ENCODE results near the gene HDAC8. TPM values are rescaled to one million over a fixed set of nuclear protein-coding genes. Genes with fewer than 3 reads are reported as not detected.

The HDAC8 gene
- polyA plus RNA-seq, 1 donor from 2014 or later, result 54.0 TPM

DNA sequence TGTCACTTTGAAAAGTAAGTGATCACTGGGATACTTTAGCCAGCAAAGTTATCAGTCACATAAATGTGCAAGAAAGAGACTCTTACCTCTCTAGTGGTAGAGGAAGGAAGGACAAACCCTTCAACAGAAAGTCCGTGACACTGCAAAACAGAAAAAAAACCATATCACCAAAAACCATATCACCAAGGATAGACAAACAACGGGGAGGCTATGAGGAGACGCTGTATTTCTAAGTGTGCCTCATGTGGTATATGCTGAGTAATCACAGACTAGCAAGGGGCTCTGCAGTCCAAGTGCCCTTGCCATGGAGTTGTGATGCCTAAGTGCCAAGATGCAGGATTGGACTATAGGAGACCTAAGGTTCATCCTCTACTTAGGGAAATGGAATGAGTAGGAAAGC is 11.5 kb upstream of the HDAC8 start:
- Histone ChIP-seq H3K9ac (ENCODE audit: low read length) (no peak overlapping the region), H3K27ac (ENCODE audit: low read length) (no peak overlapping the region), H3K36me3 (ENCODE audit: insufficient read depth, low read length) (no peaks in the 10 kb centered on the region), H3K79me2 (replicated peaks; ENCODE audit: insufficient read depth, low read length) (no peaks in the 10 kb centered on the region), H3K4me3 (ENCODE audit: low read length) (no peak overlapping the region), H4K20me1 (ENCODE audit: insufficient read depth) (no peaks in the 10 kb centered on the region), H3K27me3 (ENCODE audit: insufficient read depth, low read depth, low read length) (no peaks in the 10 kb centered on the region), H2AFZ (ENCODE audit: low read depth, low read length) (no peak overlapping the region), H3K9me3 (ENCODE audit: low read length) (no peaks in the 10 kb centered on the region), H3K9me2 (ENCODE audit: insufficient read depth, low read length) (no peaks in the 10 kb centered on the region), H3K4me2 (ENCODE audit: low read length) (no peak overlapping the region), H3F3A (ENCODE audit: insufficient read depth, low read length, poor library complexity, severe bottlenecking) (no peaks in the 10 kb centered on the region)
- TF ChIP-seq POLR2AphosphoS5 (IDR thresholded peaks at IDR 0.05) (no peak), EZH2 (IDR thresholded peaks at IDR 0.05; ENCODE audit: borderline replicate concordance, insufficient read depth, low read length, poor library complexity, severe bottlenecking) (no peak), EP300 (conservative IDR thresholded peaks at IDR 0.05; ENCODE audit: poor library complexity, severe bottlenecking) (no peak), MXI1 (conservative IDR thresholded peaks at IDR 0.05; ENCODE audit: poor library complexity, severe bottlenecking) (no peak), RAD21 (conservative IDR thresholded peaks at IDR 0.05) (no peak), SMC3 (conservative IDR thresholded peaks at IDR 0.05; ENCODE audit: poor library complexity) (no peak), TAF1 (IDR thresholded peaks at IDR 0.05; ENCODE audit: low read depth) (no peak)
- TF ChIP-seq, protein P1, sequence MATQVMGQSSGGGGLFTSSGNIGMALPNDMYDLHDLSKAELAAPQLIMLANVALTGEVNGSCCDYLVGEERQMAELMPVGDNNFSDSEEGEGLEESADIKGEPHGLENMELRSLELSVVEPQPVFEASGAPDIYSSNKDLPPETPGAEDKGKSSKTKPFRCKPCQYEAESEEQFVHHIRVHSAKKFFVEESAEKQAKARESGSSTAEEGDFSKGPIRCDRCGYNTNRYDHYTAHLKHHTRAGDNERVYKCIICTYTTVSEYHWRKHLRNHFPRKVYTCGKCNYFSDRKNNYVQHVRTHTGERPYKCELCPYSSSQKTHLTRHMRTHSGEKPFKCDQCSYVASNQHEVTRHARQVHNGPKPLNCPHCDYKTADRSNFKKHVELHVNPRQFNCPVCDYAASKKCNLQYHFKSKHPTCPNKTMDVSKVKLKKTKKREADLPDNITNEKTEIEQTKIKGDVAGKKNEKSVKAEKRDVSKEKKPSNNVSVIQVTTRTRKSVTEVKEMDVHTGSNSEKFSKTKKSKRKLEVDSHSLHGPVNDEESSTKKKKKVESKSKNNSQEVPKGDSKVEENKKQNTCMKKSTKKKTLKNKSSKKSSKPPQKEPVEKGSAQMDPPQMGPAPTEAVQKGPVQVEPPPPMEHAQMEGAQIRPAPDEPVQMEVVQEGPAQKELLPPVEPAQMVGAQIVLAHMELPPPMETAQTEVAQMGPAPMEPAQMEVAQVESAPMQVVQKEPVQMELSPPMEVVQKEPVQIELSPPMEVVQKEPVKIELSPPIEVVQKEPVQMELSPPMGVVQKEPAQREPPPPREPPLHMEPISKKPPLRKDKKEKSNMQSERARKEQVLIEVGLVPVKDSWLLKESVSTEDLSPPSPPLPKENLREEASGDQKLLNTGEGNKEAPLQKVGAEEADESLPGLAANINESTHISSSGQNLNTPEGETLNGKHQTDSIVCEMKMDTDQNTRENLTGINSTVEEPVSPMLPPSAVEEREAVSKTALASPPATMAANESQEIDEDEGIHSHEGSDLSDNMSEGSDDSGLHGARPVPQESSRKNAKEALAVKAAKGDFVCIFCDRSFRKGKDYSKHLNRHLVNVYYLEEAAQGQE (IDR thresholded peaks at IDR 0.05; ENCODE audit: borderline replicate concordance), result no peak
- TF ChIP-seq, protein P2, sequence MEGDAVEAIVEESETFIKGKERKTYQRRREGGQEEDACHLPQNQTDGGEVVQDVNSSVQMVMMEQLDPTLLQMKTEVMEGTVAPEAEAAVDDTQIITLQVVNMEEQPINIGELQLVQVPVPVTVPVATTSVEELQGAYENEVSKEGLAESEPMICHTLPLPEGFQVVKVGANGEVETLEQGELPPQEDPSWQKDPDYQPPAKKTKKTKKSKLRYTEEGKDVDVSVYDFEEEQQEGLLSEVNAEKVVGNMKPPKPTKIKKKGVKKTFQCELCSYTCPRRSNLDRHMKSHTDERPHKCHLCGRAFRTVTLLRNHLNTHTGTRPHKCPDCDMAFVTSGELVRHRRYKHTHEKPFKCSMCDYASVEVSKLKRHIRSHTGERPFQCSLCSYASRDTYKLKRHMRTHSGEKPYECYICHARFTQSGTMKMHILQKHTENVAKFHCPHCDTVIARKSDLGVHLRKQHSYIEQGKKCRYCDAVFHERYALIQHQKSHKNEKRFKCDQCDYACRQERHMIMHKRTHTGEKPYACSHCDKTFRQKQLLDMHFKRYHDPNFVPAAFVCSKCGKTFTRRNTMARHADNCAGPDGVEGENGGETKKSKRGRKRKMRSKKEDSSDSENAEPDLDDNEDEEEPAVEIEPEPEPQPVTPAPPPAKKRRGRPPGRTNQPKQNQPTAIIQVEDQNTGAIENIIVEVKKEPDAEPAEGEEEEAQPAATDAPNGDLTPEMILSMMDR (IDR thresholded peaks at IDR 0.05; ENCODE audit: poor library complexity, severe bottlenecking), result no peak

DNA sequence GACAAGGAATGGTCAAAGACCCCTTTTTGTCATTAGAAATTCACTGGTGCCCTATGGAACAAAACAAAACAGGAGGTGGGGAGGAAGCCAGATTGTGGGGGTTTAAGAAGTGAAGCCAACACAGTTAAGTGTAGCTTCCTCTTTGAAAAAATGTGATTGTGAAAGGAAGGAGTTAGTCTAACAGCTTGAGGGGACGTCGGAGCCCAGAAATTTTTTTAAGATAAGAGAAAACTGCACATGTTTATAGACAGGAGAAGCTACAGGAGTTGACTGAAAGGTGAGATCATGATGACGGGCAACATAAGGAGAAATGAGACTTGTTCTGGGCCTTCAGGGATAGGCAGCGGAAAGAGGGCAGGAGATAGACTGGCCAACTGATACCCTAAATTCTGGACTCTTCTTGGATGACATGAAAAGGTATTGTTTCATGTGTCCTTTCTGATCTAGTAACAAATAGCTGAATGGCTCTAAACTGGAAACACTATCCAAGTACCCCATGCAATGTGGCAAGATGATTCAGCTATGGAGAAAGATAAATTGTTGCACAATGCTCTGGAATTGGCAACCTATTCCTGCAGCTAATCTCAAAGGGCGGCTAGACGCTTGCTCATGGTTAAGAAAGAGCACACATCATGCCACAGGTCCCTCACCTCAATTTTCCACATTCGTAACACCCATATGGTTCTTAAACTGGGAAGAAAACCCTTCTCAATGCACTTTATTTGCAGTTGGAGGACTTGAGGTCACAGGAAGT is 3.7 kb upstream of the HDAC8 start:
- Histone ChIP-seq H3K4me2 (ENCODE audit: low read length) (no peak overlapping the region), H3K4me3 (ENCODE audit: low read length) (no peak overlapping the region), H3K9me3 (ENCODE audit: low read length) (no peaks in the 10 kb centered on the region), H2AFZ (ENCODE audit: low read depth, low read length) (no peak overlapping the region), H3K79me2 (replicated peaks; ENCODE audit: insufficient read depth, low read length) (no peaks in the 10 kb centered on the region), H3K9ac (ENCODE audit: low read length) (no peak overlapping the region), H3K27ac (ENCODE audit: low read length) (no peak overlapping the region), H3K27me3 (ENCODE audit: insufficient read depth, low read depth, low read length) (no peaks in the 10 kb centered on the region), H3K9me2 (ENCODE audit: insufficient read depth, low read length) (no peaks in the 10 kb centered on the region), H4K20me1 (ENCODE audit: insufficient read depth) (no peaks in the 10 kb centered on the region), H3F3A (ENCODE audit: insufficient read depth, low read length, poor library complexity, severe bottlenecking) (no peaks in the 10 kb centered on the region), H3K36me3 (ENCODE audit: insufficient read depth, low read length) (no peaks in the 10 kb centered on the region)
- TF ChIP-seq, protein P2 (IDR thresholded peaks at IDR 0.05; ENCODE audit: poor library complexity, severe bottlenecking), result no peak
- TF ChIP-seq EZH2 (IDR thresholded peaks at IDR 0.05; ENCODE audit: borderline replicate concordance, insufficient read depth, low read length, poor library complexity, severe bottlenecking), result no peak
- TF ChIP-seq, protein P1 (IDR thresholded peaks at IDR 0.05; ENCODE audit: borderline replicate concordance), result no peak
- TF ChIP-seq RAD21 (conservative IDR thresholded peaks at IDR 0.05), result no peak
- TF ChIP-seq EP300 (conservative IDR thresholded peaks at IDR 0.05; ENCODE audit: poor library complexity, severe bottlenecking), result no peak
- TF ChIP-seq POLR2AphosphoS5 (IDR thresholded peaks at IDR 0.05), result no peak
- TF ChIP-seq TAF1 (IDR thresholded peaks at IDR 0.05; ENCODE audit: low read depth), result no peak
- no peak for TF ChIP-seq MXI1 (conservative IDR thresholded peaks at IDR 0.05; ENCODE audit: poor library complexity, severe bottlenecking)
- TF ChIP-seq SMC3 (conservative IDR thresholded peaks at IDR 0.05; ENCODE audit: poor library complexity), result no peak

Measured in neural cell (in vitro differentiated cells).